SU-DHL-6 (cell line): ENCODE results near the gene FAM227B.

ENCODE experiments used
- H2AFZ ChIP-seq: fragments of 200-600 bp; sonication (generic); 2 replicates; pipeline ENCODE4 v1.6.1; 2014; ENCODE audit warnings: low read depth, mild to moderate bottlenecking, moderate library complexity, mixed read lengths, antibody characterized with exemption, low read length; ENCODE audit not compliant: severe bottlenecking
- H3F3A ChIP-seq: fragments of 200-600 bp; shearing (Covaris generic); 2 replicates; pipeline ENCODE4 v1.6.0; 2016; ENCODE audit warnings: antibody characterized with exemption, mild to moderate bottlenecking; ENCODE audit not compliant: insufficient read depth
- H3K27ac ChIP-seq: fragments of 200-600 bp; sonication (generic); 2 replicates; pipeline ENCODE4 v1.5.1; 2016; ENCODE audit warnings: low read depth, mild to moderate bottlenecking, low read length, moderate library complexity, mixed read lengths
- H3K27me3 ChIP-seq: fragments of 200-600 bp; sonication (generic), shearing (Covaris generic); 2 replicates; pipeline ENCODE4 v1.6.0; 2014; ENCODE audit warnings: mild to moderate bottlenecking, low read length
- H3K36me3 ChIP-seq: fragments of 200-600 bp; sonication (generic); 2 replicates; pipeline ENCODE4 v1.6.1; 2014; ENCODE audit warnings: mild to moderate bottlenecking, low read length, mixed read lengths
- H3K4me2 ChIP-seq: fragments of 300-600, 200-600 bp; shearing (Covaris generic), sonication (generic); 2 replicates; pipeline ENCODE4 v1.6.0; 2014; ENCODE audit warnings: low read length, low read depth, mild to moderate bottlenecking; ENCODE audit not compliant: poor library complexity, severe bottlenecking
- H3K4me3 ChIP-seq: fragments of 200-600 bp; sonication (generic); 2 replicates; pipeline ENCODE4 v1.5.1; 2014; ENCODE audit warnings: antibody characterized with exemption, low read length, mild to moderate bottlenecking, mixed read lengths; ENCODE audit not compliant: insufficient read depth, poor library complexity, severe bottlenecking
- H3K79me2 ChIP-seq: fragments of 200-600 bp; sonication (generic); 2 replicates; pipeline ENCODE4 v1.6.1; 2014; ENCODE audit warnings: mild to moderate bottlenecking, low read length, moderate library complexity; ENCODE audit not compliant: insufficient read depth
- H3K9ac ChIP-seq: fragments of 200-600 bp; sonication (generic); 2 replicates; pipeline ENCODE4 v1.7.0; 2014; ENCODE audit warnings: mild to moderate bottlenecking, low read length
- H3K9me2 ChIP-seq: fragments of 200-600 bp; sonication (generic); replicated peaks from 2 replicates; pipeline ENCODE4 v1.6.1; 2014; ENCODE audit warnings: low read length; ENCODE audit not compliant: insufficient read depth
- H3K9me3 ChIP-seq: fragments of 200-600 bp; sonication (generic); 2 replicates; pipeline ENCODE4 v1.6.1; 2014; ENCODE audit warnings: low read length, mixed read lengths; ENCODE audit not compliant: insufficient read depth
- H4K20me1 ChIP-seq: fragments of 200-600 bp; sonication (generic); 2 replicates; pipeline ENCODE4 v1.6.1; 2014; ENCODE audit warnings: low read depth, mild to moderate bottlenecking, antibody characterized with exemption, low read length, moderate library complexity, mixed read lengths
- CTCF ChIP-seq: fragments of 200-600 bp; sonication (generic); IDR thresholded peaks from one replicate; pipeline ENCODE4 v1.5.1; 2017; ENCODE audit warnings: antibody characterized with exemption, mild to moderate bottlenecking, low read length, moderate library complexity; ENCODE audit not compliant: insufficient read depth, poor library complexity, severe bottlenecking
- EZH2phosphoT487 ChIP-seq: fragments of 200-600 bp; sonication (generic), shearing (Covaris generic); conservative IDR thresholded peaks from 2 replicates; pipeline ENCODE4 v1.6.1; 2018; ENCODE audit warnings: mild to moderate bottlenecking, antibody characterized with exemption, low read length, moderate library complexity, mixed read lengths

Gene FAM227B

GRCh38 chr15:49383266-49383665 lies 237.4 kb downstream of the FAM227B start:
- Histone ChIP-seq H2AFZ (no peak overlapping the region), H3K9ac (no peak overlapping the region), H3K79me2 (no peaks in the 10 kb centered on the region), H3K9me3 (no peaks in the 10 kb centered on the region), H4K20me1 (no peaks in the 10 kb centered on the region), H3K27ac (no peak overlapping the region), H3K4me2 (no peak overlapping the region), H3F3A (no peaks in the 10 kb centered on the region), H3K9me2 (no peaks in the 10 kb centered on the region), H3K27me3 (no peaks in the 10 kb centered on the region), H3K36me3 (no peaks in the 10 kb centered on the region), H3K4me3 (no peak overlapping the region)
- TF ChIP-seq CTCF = no peak
- no peak for TF ChIP-seq EZH2phosphoT487

- Histone ChIP-seq H4K20me1 (no peaks in the 10 kb centered on the region), H3K4me2 (no peak overlapping the region), H3K9me2 (no peaks in the 10 kb centered on the region), H3K36me3 (no peaks in the 10 kb centered on the region), H3F3A (no peaks in the 10 kb centered on the region), H3K4me3 (no peak overlapping the region), H3K79me2 (no peaks in the 10 kb centered on the region), H3K9ac (no peak overlapping the region), H3K27me3 (no peaks in the 10 kb centered on the region), H2AFZ (no peak overlapping the region), H3K9me3 (no peaks in the 10 kb centered on the region), H3K27ac (no peak overlapping the region)
- no peak for TF ChIP-seq EZH2phosphoT487
- no peak for TF ChIP-seq CTCF
Observed at GRCh38 chr15:49382394-49382793, 238.2 kb downstream of the FAM227B start.

- no peak overlapping the region for H3K4me2 ChIP-seq
- no peaks in the 10 kb centered on the region for H3F3A ChIP-seq
- H3K9ac ChIP-seq = no peak overlapping the region
- H2AFZ ChIP-seq = no peak overlapping the region
- no peaks in the 10 kb centered on the region for H4K20me1 ChIP-seq
- H3K79me2 ChIP-seq = no peaks in the 10 kb centered on the region
- H3K4me3 ChIP-seq = no peak overlapping the region
- H3K36me3 ChIP-seq = no peaks in the 10 kb centered on the region
- H3K9me2 ChIP-seq = no peaks in the 10 kb centered on the region
- TF ChIP-seq EZH2phosphoT487 = no peak
- no peak for TF ChIP-seq CTCF
- H3K27me3 ChIP-seq = no peaks in the 10 kb centered on the region
- H3K27ac ChIP-seq = no peak overlapping the region
- no peaks in the 10 kb centered on the region for H3K9me3 ChIP-seq
Observed at GRCh38 chr15:49380912-49381311, 239.7 kb downstream of the FAM227B start.
